GM23248 (cell line): ENCODE results near the gene CKAP4. TPM values are rescaled to one million over a fixed set of nuclear protein-coding genes. Genes with fewer than 3 reads are reported as not detected.

Experiments used
- DNase-seq: peaks from one replicate; pipeline ENCODE4 v3.0.0-alpha.2; 2015
- H2AFZ ChIP-seq: fragments of 200-600 bp; sonication (generic); 2 replicates; pipeline ENCODE4 v1.6.1; 2016; ENCODE audit warnings: antibody characterized with exemption
- H3F3A ChIP-seq: fragments of 200-600 bp; sonication (generic); 2 replicates; pipeline ENCODE4 v1.6.1; 2016; ENCODE audit warnings: mild to moderate bottlenecking, antibody characterized with exemption, mixed run types; ENCODE audit not compliant: insufficient read depth
- H3K27ac ChIP-seq: fragments of 200-600 bp; sonication (generic); 2 replicates; pipeline ENCODE4 v1.5.1; 2016; ENCODE audit warnings: mild to moderate bottlenecking
- H3K27me3 ChIP-seq: fragments of 200-600 bp; sonication (generic); replicated peaks from 2 replicates; pipeline ENCODE4 v1.6.1; 2016; ENCODE audit warnings: mild to moderate bottlenecking; ENCODE audit not compliant: insufficient read depth
- H3K36me3 ChIP-seq: fragments of 200-600 bp; sonication (generic); 2 replicates; pipeline ENCODE4 v1.6.1; 2016; ENCODE audit warnings: low read depth, mild to moderate bottlenecking
- H3K4me1 ChIP-seq: fragments of 200-600 bp; sonication (generic); 2 replicates; pipeline ENCODE4 v1.6.1; 2016; ENCODE audit warnings: mild to moderate bottlenecking; ENCODE audit not compliant: insufficient read depth
- H3K4me2 ChIP-seq: fragments of 200-600 bp; sonication (generic); one replicate; pipeline ENCODE4 v1.6.1; 2016; ENCODE audit warnings: mild to moderate bottlenecking; ENCODE audit not compliant: unreplicated experiment
- H3K4me3 ChIP-seq: fragments of 200-600 bp; sonication (generic); 2 replicates; pipeline ENCODE4 v1.5.1; 2016; ENCODE audit warnings: mild to moderate bottlenecking
- H3K79me2 ChIP-seq: fragments of 200-600 bp; sonication (generic); 2 replicates; pipeline ENCODE4 v1.6.1; 2016; ENCODE audit warnings: mild to moderate bottlenecking; ENCODE audit not compliant: insufficient read depth
- H3K9ac ChIP-seq: fragments of 200-600 bp; sonication (generic); 2 replicates; pipeline ENCODE4 v1.6.1; 2016; ENCODE audit warnings: mild to moderate bottlenecking
- H3K9me2 ChIP-seq: fragments of 200-600 bp; sonication (generic); 2 replicates; pipeline ENCODE4 v1.6.1; 2016; ENCODE audit warnings: mixed run types, mild to moderate bottlenecking, moderate library complexity; ENCODE audit not compliant: insufficient read depth
- H3K9me3 ChIP-seq: fragments of 200-600 bp; sonication (generic); one replicate; pipeline ENCODE4 v1.6.1; 2017; ENCODE audit warnings: low read depth
- H4K20me1 ChIP-seq: fragments of 200-600 bp; sonication (generic); 2 replicates; pipeline ENCODE4 v1.6.0; 2016; ENCODE audit not compliant: insufficient read depth
- EZH2 ChIP-seq: fragments of 200-600 bp; sonication (generic); IDR thresholded peaks from 2 replicates; pipeline ENCODE4 v1.6.1; 2018; ENCODE audit warnings: antibody characterized with exemption, mild to moderate bottlenecking; ENCODE audit not compliant: insufficient read depth, poor library complexity, severe bottlenecking
- EZH2phosphoT487 ChIP-seq: fragments of 200-600 bp; sonication (generic); IDR thresholded peaks from 2 replicates; pipeline ENCODE4 v1.6.1; 2018; ENCODE audit warnings: antibody characterized with exemption, moderate library complexity, mild to moderate bottlenecking, low read depth; ENCODE audit not compliant: insufficient read depth
- WGBS, 2 experiments: methylation state at CpG; one replicate each; pipeline ENCODE4 v1.1.6; 2015 to 2017; ENCODE audit warnings: low lambda C conversion rate in 2 of 2, low coverage in 1 of 2; ENCODE audit errors: missing lambda C conversion rate in 2 of 2; 5-methylcytosine and 5-hydroxymethylcytosine counted together
- in situ Hi-C: fragments of 300-500 bp; cut with MboI; formaldehyde crosslinking; loops from 2 replicates; pipeline ENCODE4 v1.15.0; 2020
- polyA plus RNA-seq: library from polyadenylated mRNA; unstranded; fragments of >200 nt; fragmentation: Nextera tagmentation; extraction: Ambion mirVana; gene quantifications from 2 replicates; pipeline ENCODE4 v1.2.1, GENCODE V29; 2016
- small RNA-seq: library from RNA; depleted of rRNA; stranded (forward); fragments of <200 nt; gene quantifications from one replicate; pipeline ENCODE3, GENCODE V24; 2014; ENCODE audit warnings: low read depth, low replicate concordance
- total RNA-seq: library from RNA; depleted of rRNA; stranded (reverse); fragments of >200 nt; shearing (Covaris generic); gene quantifications from 2 replicates; pipeline ENCODE4 v1.2.3, GENCODE V29; 2014; rRNA removed

CKAP4 gene
- total and polyA plus RNA-seq, 2 experiments from 2014 or later, result 219 to 318 TPM

DNA sequence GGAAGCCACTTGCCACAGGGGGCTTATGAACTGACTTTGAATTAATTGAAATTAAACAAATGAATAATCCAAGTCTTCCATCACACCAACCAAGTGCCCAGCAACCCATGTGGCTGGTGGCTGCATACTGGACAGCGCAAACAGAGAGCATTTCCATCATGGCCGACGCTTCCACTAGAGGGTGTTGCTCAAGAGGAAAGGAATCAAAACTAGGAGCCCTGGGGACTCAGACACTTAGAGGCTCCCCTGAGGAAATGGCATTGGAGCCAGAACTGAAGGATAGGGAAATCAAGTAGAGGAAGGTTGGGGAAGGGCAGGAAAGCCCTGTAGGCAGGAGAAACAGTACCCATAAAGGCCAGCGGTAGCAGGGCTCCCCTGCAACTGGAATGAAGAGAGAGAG lies 58.5 kb downstream of the CKAP4 start:
- peaks cover 4% of the 10 kb centered on the region; the same call in 1 of the 2 replicates for H3K4me1 ChIP-seq
- H4K20me1 ChIP-seq, result no peaks in the 10 kb centered on the region
- H3F3A ChIP-seq, result no peaks in the 10 kb centered on the region
- H3K79me2 ChIP-seq, result no peaks in the 10 kb centered on the region
- no peaks in the 10 kb centered on the region for H3K36me3 ChIP-seq
- H3K9me2 ChIP-seq, result no peaks in the 10 kb centered on the region
- no peak overlapping the region for H3K27ac ChIP-seq
- no peak for DNase-seq
- in situ Hi-C loops, result no loop called here
- TF ChIP-seq EZH2 (no peak), EZH2phosphoT487 (no peak)
- no peaks in the 10 kb centered on the region for H3K9me3 ChIP-seq
- no peak overlapping the region for H3K4me3 ChIP-seq
- no peak overlapping the region for H3K9ac ChIP-seq
- H2AFZ ChIP-seq, result no peak overlapping the region
- 74 to 76% methylated on average over 4 of the region's 4 CpGs for WGBS, 2 experiments
- H3K27me3 ChIP-seq, result no peaks in the 10 kb centered on the region
- H3K4me2 ChIP-seq, result no peak overlapping the region

DNA sequence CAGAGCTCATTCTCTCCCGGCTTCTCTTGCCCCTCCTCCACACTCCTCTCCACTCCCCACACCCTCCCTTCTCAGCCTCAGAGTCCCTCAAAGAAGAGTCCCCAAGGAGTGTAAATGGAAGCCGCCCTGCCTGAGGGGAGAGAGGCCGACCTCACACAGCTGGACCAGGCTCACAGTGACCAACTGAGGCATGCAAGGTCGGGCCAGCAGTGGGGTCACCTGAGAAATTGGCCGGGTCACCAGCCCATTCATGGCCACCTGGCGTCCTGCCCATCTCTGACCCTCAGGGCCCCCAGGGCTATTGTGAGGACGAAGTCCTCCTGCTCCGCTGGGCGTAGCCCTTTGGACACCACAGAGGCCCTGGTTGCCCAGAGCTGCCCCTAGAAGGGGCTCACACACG lies 59.6 kb downstream of the CKAP4 start:
- H3K9me2 ChIP-seq, result no peaks in the 10 kb centered on the region
- no peaks in the 10 kb centered on the region for H3K36me3 ChIP-seq
- H3K4me1 ChIP-seq, result peaks cover under 1% of the 10 kb centered on the region; the same call in 1 of the 2 replicates
- no peaks in the 10 kb centered on the region for H3K79me2 ChIP-seq
- no peak overlapping the region for H3K4me3 ChIP-seq
- DNase-seq, result no peak
- in situ Hi-C loops, result no loop called here
- H3K27ac ChIP-seq, result no peak overlapping the region
- no peaks in the 10 kb centered on the region for H3K27me3 ChIP-seq
- H2AFZ ChIP-seq, result no peak overlapping the region
- H3K4me2 ChIP-seq, result no peak overlapping the region
- H3F3A ChIP-seq, result no peaks in the 10 kb centered on the region
- H3K9ac ChIP-seq, result no peak overlapping the region
- WGBS, 2 experiments, result 44 to 57% methylated on average over 8 to 9 of the region's 10 CpGs
- no peaks in the 10 kb centered on the region for H3K9me3 ChIP-seq
- H4K20me1 ChIP-seq, result no peaks in the 10 kb centered on the region
- TF ChIP-seq EZH2 (no peak), EZH2phosphoT487 (no peak)

Small RNAs within 50 kb of the gene (small RNA-seq; reads per million reads assigned to genes)
- gene RNU7-94P, result not detected

Other genes with a start within 250 kb of the CKAP4 start
- gene NUAK1, start 109.1 kb downstream of the CKAP4 start, total RNA-seq, result 29.6 and 45.7 TPM in 2 replicates
- 11.1 and 13.4 TPM in 2 replicates for gene NUAK1, start 109.1 kb downstream of the CKAP4 start, polyA plus RNA-seq
- 26.2 and 32.2 TPM in 2 replicates for gene TCP11L2, start 54.7 kb upstream of the CKAP4 start, total RNA-seq
- 17.7 and 18.9 TPM in 2 replicates for gene TCP11L2, start 54.7 kb upstream of the CKAP4 start, polyA plus RNA-seq
- gene POLR3B, start 109.7 kb upstream of the CKAP4 start, total RNA-seq, result 12.9 and 13.7 TPM in 2 replicates
- gene POLR3B, start 109.7 kb upstream of the CKAP4 start, polyA plus RNA-seq, result 7.6 and 8.3 TPM in 2 replicates